Stomach (tissue), 9 donors: ENCODE data around the gene ETV5. TPM values are rescaled to one million over a fixed set of nuclear protein-coding genes. Genes with fewer than 3 reads are reported as not detected.

Source experiments
- DNase-seq, 2 donors: peaks; one replicate each; pipeline versions ENCODE4 v3.0.0 to v3.0.0-alpha.2; 2013 to 2019
- H3K27ac ChIP-seq, 5 donors: fragments of 200-600 bp in 4 of 5; sonication (generic) in 4 of 5; one replicate each; pipeline ENCODE4 v1.5.1; 2013 to 2019; ENCODE audit warnings: mild to moderate bottlenecking in 1 of 5, moderate library complexity in 1 of 5
- H3K27me3 ChIP-seq, 3 donors: fragments of 200-600 bp; sonication (generic); one replicate each; pipeline ENCODE4 v1.5.1; 2017 to 2019; ENCODE audit warnings: mixed run types in 1 of 3
- H3K36me3 ChIP-seq, 4 donors: fragments of 200-600 bp; sonication (generic); 1 replicate in 3 of 4; 2 replicates in 1 of 4; pipeline ENCODE4 v1.5.1; 2016 to 2019
- H3K4me1 ChIP-seq, 4 donors: fragments of 200-600 bp; sonication (generic); one replicate each; pipeline ENCODE4 v1.5.1; 2016 to 2019
- H3K4me3 ChIP-seq, 4 donors: fragments of 200-600 bp; sonication (generic) in 3 of 4; one replicate each; pipeline ENCODE4 v1.5.1; 2016 to 2019; ENCODE audit warnings: mild to moderate bottlenecking in 1 of 4
- H3K9me3 ChIP-seq, 4 donors: fragments of 200-600 bp; sonication (generic); one replicate each; pipeline ENCODE4 v1.5.1; 2016 to 2019
- CTCF ChIP-seq, 7 experiments: fragments of 450-650 bp in 4 of 7; fragments of 200-600 bp in 3 of 7; sonication (generic) in 3 of 7; IDR thresholded peaks; one replicate each; pipeline ENCODE4 v1.5.1; 2016 to 2019; ENCODE audit warnings: antibody characterized with exemption in 7 of 7, control low read depth in 2 of 7, mild to moderate bottlenecking in 1 of 7
- EP300 ChIP-seq: sonication (generic); formaldehyde crosslinking; IDR thresholded peaks from one replicate; pipeline ENCODE4 v1.6.1; 2017; ENCODE audit warnings: antibody characterized with exemption
- POLR2A ChIP-seq, 4 donors: fragments of 450-650 bp; IDR thresholded peaks; one replicate each; pipeline ENCODE4 v1.6.1; 2016; ENCODE audit warnings: antibody characterized with exemption in 4 of 4, control low read depth in 2 of 4, mild to moderate bottlenecking in 1 of 4, moderate library complexity in 1 of 4
- POLR2AphosphoS5 ChIP-seq, 3 donors: sonication (generic); formaldehyde crosslinking; IDR thresholded peaks; one replicate each; pipeline ENCODE4 v1.6.1; 2016; ENCODE audit warnings: antibody characterized with exemption in 3 of 3
- WGBS, 5 donors: extraction: QIAGEN DNeasy Blood & Tissue Kit in 3 of 5; methylation state at CpG; one replicate each; pipeline versions ENCODE4 v1.1.5 to v1.1.7; 2013 to 2018; 5-methylcytosine and 5-hydroxymethylcytosine counted together
- intact Hi-C: fragments of 100-400 bp; cut with DNase I; formaldehyde crosslinking; loops from one replicate; pipeline ENCODE4 v1.15.1; 2023; ENCODE audit warnings: low total_unique reads
- polyA plus RNA-seq, 3 donors: library from polyadenylated mRNA; stranded (reverse); fragments of 200-250 nt; gene quantifications; one replicate each; pipeline ENCODE4 v1.2.3, GENCODE V29; 2013
- total RNA-seq, 5 donors: library from RNA; depleted of rRNA; stranded (reverse); fragments of >200 nt; gene quantifications; one replicate each; pipeline versions ENCODE4 v1.1.0 to v1.2.3, GENCODE V29; 2014 to 2016
- donor health status: healthy with polysubstance abuse.
- donor health status: Bipolar disorder and iron deficiency.
- donor health status: healthy.

The ETV5 gene
- total and polyA plus RNA-seq, 8 donors: 2.9 to 343 (median 17.7) TPM

GRCh38 chr3:186124592-186124991, 15.7 kb upstream of the ETV5 start:
- TF ChIP-seq EP300: no peak
- peak in 2 of 3 donors; percentile 13 to 44 for TF ChIP-seq POLR2AphosphoS5 (IDR thresholded peaks at IDR 0.05)
- no peak for TF ChIP-seq POLR2A (IDR thresholded peaks at IDR 0.05)
- H3K4me1 ChIP-seq: peaks cover 5 to 25% (median 15%) of the 10 kb centered on the region in 4 donors
- H3K27ac ChIP-seq: peak overlapping the region; percentile 3 to 71 (median 22)
- no peak overlapping the region for H3K4me3 ChIP-seq
- no peaks in the 10 kb centered on the region for H3K36me3 ChIP-seq
- peak; percentile 70 for DNase-seq
- no peaks in the 10 kb centered on the region for H3K9me3 ChIP-seq
- peaks cover 0 to 7% (median 0%) of the 10 kb centered on the region in 3 donors for H3K27me3 ChIP-seq
- 27 to 65% (median 38%) methylated on average over 5 of the region's 5 CpGs for WGBS, 5 donors
- intact Hi-C loops: no loop called here

DNA sequence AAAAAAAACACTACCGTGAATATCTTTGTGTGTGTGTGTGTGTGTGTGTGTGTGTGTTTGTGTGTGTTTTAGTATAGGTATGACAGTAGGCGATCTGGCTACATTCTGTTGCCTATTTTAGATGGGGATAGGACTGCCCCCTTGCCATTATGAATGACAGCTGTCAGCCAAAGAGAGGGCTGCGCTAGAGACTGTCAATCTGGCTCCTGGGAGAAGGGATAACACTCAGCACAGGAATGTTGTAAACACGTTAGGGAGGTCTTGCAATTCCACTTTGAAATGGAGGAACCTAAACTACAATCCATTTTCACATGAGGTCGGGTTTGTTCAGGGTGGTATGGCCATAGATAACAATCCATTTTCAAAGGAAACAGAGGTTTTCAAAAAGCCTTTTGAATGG, 14.1 kb upstream of the ETV5 start:
- H3K4me1 ChIP-seq: peaks cover 5 to 25% (median 15%) of the 10 kb centered on the region in 4 donors
- H3K9me3 ChIP-seq: no peaks in the 10 kb centered on the region
- peak overlapping the region in 1 of 5 donors; percentile 71 for H3K27ac ChIP-seq
- 37 to 59% (median 45%) methylated on average over 5 of the region's 5 CpGs for WGBS, 5 donors
- TF ChIP-seq POLR2A (IDR thresholded peaks at IDR 0.05) (no peak), POLR2AphosphoS5 (IDR thresholded peaks at IDR 0.05) (no peak), EP300 (no peak), CTCF (IDR thresholded peaks at IDR 0.05) (no peak)
- intact Hi-C loops: no loop called here
- H3K36me3 ChIP-seq: no peaks in the 10 kb centered on the region
- no peak overlapping the region for H3K4me3 ChIP-seq
- no peak for DNase-seq
- peaks cover 0 to 13% (median 0%) of the 10 kb centered on the region in 3 donors for H3K27me3 ChIP-seq

GRCh38 chr3:186121968-186122367, 13.1 kb upstream of the ETV5 start:
- Histone ChIP-seq H3K36me3 (no peaks in the 10 kb centered on the region), H3K27ac (peak overlapping the region in 1 of 5 donors; percentile 24), H3K27me3 (peaks cover 0 to 13% (median 0%) of the 10 kb centered on the region in 3 donors), H3K4me1 (peaks cover 5 to 25% (median 15%) of the 10 kb centered on the region in 4 donors), H3K4me3 (no peak overlapping the region), H3K9me3 (no peaks in the 10 kb centered on the region)
- intact Hi-C loops: no loop called here
- WGBS, 5 donors: 12 to 39% (median 22%) methylated on average over 2 of the region's 2 CpGs
- TF ChIP-seq POLR2AphosphoS5 (IDR thresholded peaks at IDR 0.05): no peak
- TF ChIP-seq EP300: no peak
- no peak for TF ChIP-seq POLR2A (IDR thresholded peaks at IDR 0.05)
- TF ChIP-seq CTCF (IDR thresholded peaks at IDR 0.05): no peak
- peak; percentile 38 to 60 for DNase-seq

DNA sequence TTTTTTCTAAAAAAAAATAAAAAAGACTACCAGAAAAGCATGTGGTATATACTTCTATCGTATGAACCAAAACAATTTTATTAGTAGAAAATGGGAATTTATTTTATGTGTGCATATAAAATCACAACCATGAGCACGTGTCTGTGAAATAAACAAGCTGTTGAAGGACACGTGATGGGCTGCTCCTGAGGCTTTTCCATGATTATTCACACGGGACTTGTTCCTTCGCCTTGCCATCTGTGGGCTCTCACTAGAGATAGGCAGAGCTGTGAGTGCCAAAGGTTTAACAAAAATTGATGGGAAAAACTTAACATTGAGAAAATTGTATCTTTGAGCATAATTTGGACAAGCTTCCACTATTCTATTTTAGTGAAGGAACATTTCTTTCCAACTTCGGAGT, 12.4 kb upstream of the ETV5 start:
- H3K4me1 ChIP-seq: peaks cover 5 to 25% (median 15%) of the 10 kb centered on the region in 4 donors
- no peaks in the 10 kb centered on the region for H3K36me3 ChIP-seq
- peaks cover 0 to 13% (median 0%) of the 10 kb centered on the region in 3 donors for H3K27me3 ChIP-seq
- WGBS, 5 donors: 40 to 59% (median 48%) methylated on average over 6 of the region's 6 CpGs
- TF ChIP-seq EP300 (no peak), POLR2A (IDR thresholded peaks at IDR 0.05) (no peak), POLR2AphosphoS5 (IDR thresholded peaks at IDR 0.05) (no peak), CTCF (IDR thresholded peaks at IDR 0.05) (no peak)
- H3K9me3 ChIP-seq: no peaks in the 10 kb centered on the region
- intact Hi-C loops: no loop called here
- H3K4me3 ChIP-seq: no peak overlapping the region
- no peak for DNase-seq
- H3K27ac ChIP-seq: no peak overlapping the region

GRCh38 chr3:186119499-186119898, 10.6 kb upstream of the ETV5 start:
- Histone ChIP-seq H3K27me3 (peaks cover 0 to 21% (median 0%) of the 10 kb centered on the region in 3 donors), H3K9me3 (no peaks in the 10 kb centered on the region), H3K4me3 (no peak overlapping the region), H3K4me1 (peaks cover 0 to 24% (median 11%) of the 10 kb centered on the region in 4 donors), H3K27ac (no peak overlapping the region), H3K36me3 (no peaks in the 10 kb centered on the region)
- 71 to 88% (median 84%) methylated on average over 4 of the region's 4 CpGs for WGBS, 5 donors
- TF ChIP-seq POLR2A (IDR thresholded peaks at IDR 0.05): no peak
- TF ChIP-seq POLR2AphosphoS5 (IDR thresholded peaks at IDR 0.05): no peak
- no peak for TF ChIP-seq EP300
- TF ChIP-seq CTCF (IDR thresholded peaks at IDR 0.05): no peak
- no peak for DNase-seq
- intact Hi-C loops: no loop called here
